A549 (cell line): ENCODE data around the gene RNF38.

Experiments used
- ESRRA ChIP-seq: fragments of 150-350 bp; IDR thresholded peaks from 2 replicates; pipeline ENCODE4 v1.6.1; 2014; ENCODE audit warnings: mild to moderate bottlenecking, low read length, borderline replicate concordance
- POLR2A ChIP-seq: IDR thresholded peaks from 2 replicates; pipeline ENCODE4 v1.6.1; 2012; ENCODE audit warnings: mild to moderate bottlenecking, low read length

GRCh38 chr9:36325081-36325828 lies 74.8 kb downstream of the RNF38 start:
- TF ChIP-seq POLR2A (no peak), ESRRA (no peak)
